HuH-7 (cell line): ENCODE measurements around the gene VPS35L.
A peak's percentile ranks its signal among the peaks of the same experiment; 100 is the strongest.
"Not testable (repeated sequence)": the region's sequence is repeated elsewhere in the genome, so short reads cannot be mapped to it uniquely, and the experiment has no call there.

Experiments used
- DNase-seq: peaks from one replicate; pipeline ENCODE4 v3.0.0; 2011; ENCODE audit warnings: low spot score

VPS35L gene

GRCh38 chr16:19712418-19713058 lies 157.0 kb downstream of the VPS35L start:
- DNase-seq, result no peak

DNA sequence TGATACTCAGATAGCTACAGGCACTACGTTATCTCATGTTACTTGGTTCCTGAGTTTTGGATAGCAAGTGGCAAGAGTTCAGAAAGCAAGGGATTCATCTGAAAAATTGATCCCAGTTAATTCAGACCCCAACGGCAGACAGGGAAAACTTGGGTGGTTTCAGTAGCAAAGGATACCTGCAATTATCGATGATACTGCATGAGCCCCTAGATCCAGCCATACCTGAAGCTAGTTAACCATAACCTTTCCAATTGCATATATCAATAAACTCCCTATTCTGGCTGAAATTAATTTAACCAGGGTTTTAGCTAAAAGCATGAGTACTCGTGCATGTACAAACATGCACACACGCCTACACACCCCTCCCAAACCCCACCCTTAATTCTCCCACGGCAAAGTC lies 158.2 kb downstream of the VPS35L start:
- no peak for DNase-seq

DNA sequence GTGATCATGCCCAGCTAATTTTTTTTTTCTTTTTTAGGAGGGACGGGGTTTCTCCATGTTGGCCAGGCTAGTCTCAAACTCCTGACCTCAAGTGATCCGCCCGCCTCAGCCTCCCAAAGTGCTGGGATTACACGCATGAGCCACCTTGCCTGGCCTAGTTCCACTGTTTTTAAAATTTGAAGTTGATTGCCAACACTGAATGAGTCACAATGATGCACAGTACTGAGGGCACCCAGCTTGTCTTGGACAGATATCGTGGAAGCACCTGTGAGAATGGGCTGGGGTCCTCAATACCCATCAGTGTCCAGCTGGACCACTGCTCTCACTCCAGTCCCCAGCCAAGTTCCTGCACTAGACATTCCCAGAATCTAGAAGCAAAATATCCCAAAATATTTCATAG lies 160.1 kb downstream of the VPS35L start:
- DNase-seq, result no peak

- DNase-seq, result no peak
These were observed 160.7 kb downstream of the VPS35L start for GRCh38 chr16:19716183-19716582.

DNA sequence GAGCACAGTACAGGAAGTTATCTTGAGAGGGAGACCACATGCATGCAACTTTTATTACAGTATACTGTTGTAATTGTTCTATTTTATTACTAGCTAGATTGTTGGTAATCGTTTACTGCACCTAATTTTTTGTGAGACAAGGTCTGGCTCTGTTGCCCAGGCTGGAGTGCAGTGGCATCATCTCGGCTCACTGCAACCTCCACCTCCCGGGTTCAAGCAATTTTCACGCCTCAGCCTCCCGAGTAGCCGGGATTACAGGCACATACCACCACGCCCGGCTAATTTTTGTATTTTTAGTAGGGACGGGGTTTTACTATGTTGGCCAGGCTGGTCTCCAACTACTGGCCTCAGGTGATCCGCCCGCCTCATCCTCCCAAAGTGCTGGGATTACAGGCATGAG lies 161.2 kb downstream of the VPS35L start:
- not testable (repeated sequence) for DNase-seq

GRCh38 chr16:19717314-19717713 lies 161.8 kb downstream of the VPS35L start:
- DNase-seq, result no peak

DNA sequence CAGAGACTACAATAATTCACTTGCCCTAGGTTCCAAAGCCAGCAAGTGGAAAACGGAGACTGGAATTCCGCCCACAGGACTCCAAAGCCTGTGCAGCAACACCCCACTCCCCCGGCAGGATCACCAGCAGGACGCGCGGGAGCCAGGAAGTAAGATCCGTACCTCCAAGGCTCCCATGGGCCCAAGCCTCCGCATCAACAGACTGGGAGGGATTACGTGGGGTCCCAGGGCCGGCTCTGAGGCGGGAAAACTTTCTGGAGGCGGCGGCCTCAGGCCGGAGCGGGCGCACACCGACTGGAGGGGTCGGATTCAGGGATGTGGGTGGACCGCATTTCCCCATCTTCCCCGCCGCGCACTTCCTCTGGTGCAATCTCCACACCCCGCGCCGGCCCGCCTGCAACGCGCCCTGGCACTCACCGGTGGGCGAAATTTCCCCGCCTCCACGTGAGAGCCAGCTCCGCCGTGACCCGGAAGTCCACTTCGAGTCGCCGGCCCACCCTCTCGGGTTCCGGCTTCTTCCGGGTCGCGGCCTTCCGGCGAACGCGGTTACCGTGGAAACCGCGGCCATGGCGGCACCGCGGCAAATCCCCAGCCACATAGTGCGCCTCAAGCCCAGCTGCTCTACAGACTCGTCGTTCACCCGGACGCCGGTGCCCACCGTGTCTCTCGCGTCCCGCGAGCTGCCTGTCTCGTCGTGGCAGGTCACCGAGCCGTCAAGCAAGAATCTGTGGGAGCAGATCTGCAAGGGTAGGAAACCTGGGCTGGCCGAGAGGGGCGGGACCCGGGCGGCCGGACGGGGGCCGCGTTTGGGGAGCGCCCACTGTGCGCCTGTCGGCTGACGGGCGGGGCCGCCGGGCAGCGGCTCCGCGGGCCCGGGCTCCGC lies 162.5 kb downstream of the VPS35L start, which contains the start of the genes IQCK and KNOP1:
Gene IQCK (plus strand): TSS at position 531 of the 883 bp plus-strand sequence. CDS start 36 bp downstream, at position 567.
Gene KNOP1 (minus strand): TSS at position 487 of the 883 bp plus-strand sequence. CDS start 3,192 bp downstream, outside the sequence.
- DNase-seq, result peak; percentile 93

DNA sequence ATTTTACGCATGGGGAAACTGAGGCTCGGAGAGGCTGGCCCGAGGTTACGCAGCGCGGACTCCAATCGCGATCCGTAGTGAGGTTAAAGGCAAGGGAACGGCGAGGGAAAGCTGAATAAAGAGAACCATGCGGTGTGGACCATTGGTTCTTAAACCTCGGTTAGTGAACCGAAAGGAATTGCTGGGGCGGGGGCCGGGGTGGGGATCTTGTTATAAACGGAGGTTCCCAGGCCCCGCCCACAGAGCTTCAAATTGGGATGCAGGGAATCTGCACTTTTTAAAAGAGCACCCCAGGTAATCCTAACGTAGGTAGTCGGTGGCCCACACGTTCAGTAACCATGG lies 163.1 kb downstream of the VPS35L start:
- peak; percentile 36 for DNase-seq

DNA sequence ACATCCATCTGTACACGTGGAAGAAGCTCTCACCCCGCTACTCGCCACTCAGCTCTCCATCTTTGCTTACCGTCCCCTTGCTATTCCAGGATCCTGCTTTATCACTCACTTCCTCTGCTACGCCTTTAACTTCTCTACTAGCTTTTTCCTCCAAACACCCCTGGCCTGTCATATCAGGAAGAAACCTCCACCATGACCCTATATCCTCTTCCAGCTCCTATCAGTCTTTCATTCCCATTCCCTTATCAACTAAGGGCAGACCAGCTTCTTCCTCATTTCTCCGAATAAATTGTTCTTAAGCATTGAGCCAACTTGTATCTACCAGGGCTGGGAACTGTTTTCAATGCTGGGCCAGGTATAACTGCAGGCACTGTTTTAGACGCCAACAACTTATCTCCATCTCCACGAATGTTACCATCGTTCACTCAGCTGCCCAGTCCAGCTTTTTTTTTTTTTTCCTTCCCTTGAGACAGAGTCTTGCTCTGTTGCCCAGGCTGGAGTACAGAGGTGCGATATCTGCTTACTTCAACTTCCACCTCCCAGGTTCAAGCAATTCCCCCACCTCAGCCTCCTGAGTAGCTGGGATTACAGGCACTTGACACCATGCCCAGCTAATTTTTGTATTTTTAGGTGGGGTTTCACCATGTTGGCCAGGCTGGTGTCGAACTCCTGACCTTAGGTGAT lies 166.9 kb downstream of the VPS35L start:
- no peak for DNase-seq

- DNase-seq, result no peak
These were observed 167.5 kb downstream of the VPS35L start for GRCh38 chr16:19722981-19723380.

GRCh38 chr16:19728636-19728965 lies 173.1 kb downstream of the VPS35L start:
- DNase-seq, result no peak

DNA sequence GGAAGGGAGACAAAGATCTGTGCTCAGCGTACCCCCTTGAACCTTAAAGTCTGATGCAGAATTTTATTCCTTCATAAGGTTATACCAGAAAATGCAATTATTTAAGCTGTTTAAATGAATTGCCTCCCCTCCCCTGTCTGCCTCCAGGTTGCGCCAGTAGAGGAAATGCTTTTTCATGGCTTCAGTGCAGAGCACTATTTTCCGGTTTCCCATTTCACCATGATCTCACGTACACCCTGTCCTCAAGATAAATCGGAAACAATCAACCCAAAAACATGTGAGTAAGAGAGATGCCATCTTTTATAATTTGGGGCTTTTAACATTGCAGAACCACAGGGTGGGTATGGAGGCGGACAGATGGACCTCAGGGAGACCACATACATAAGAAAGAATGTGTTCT lies 178.0 kb downstream of the VPS35L start:
- no peak for DNase-seq

- DNase-seq, result no peak
These were observed 179.8 kb downstream of the VPS35L start for GRCh38 chr16:19735074-19735867.

GRCh38 chr16:19737306-19738038 lies 182.0 kb downstream of the VPS35L start:
- no peak for DNase-seq

GRCh38 chr16:19741354-19741753 lies 185.9 kb downstream of the VPS35L start:
- DNase-seq, result no peak

- DNase-seq, result no peak
These were observed 188.3 kb downstream of the VPS35L start for GRCh38 chr16:19743816-19744159.

DNA sequence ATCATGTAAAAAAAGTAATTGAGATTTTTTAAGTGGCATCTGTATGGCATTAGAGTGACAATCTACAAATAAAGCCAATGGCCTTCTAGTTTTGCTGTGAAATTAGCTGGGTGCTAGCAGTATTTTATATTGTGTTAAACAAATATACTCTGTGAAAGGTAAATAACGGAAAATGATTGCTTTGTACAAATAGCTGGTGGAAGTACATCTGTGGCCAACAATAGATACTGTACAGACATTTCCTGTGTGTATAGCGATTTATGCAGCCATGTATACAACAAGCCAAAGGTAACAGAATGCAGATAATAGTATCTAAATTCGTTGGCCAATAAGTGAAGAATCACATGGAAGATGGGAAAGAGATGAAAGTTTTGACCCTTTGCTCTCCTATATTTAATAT lies 189.2 kb downstream of the VPS35L start:
- no peak for DNase-seq

- DNase-seq, result no peak
These were observed 189.9 kb downstream of the VPS35L start for GRCh38 chr16:19745286-19746010.

DNA sequence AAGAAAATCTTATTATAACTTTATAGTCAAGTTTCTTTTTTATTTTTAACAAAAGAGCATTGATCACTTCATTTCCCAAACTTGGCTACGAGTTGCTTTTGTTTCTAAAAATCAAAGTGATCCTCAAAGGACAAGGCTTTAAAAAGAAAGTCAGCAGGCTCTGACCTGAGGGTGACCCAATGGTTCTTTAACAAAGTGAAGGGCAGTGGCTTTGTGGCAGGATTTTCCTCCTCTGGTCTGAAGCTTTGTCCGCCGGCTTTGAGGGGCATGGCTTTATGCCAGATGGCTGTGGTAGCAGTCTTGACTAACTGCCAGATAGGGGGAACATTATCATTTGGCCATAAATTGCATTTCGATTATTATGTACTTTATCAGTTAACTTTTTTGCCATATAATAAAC lies 191.1 kb downstream of the VPS35L start:
- DNase-seq, result no peak

DNA sequence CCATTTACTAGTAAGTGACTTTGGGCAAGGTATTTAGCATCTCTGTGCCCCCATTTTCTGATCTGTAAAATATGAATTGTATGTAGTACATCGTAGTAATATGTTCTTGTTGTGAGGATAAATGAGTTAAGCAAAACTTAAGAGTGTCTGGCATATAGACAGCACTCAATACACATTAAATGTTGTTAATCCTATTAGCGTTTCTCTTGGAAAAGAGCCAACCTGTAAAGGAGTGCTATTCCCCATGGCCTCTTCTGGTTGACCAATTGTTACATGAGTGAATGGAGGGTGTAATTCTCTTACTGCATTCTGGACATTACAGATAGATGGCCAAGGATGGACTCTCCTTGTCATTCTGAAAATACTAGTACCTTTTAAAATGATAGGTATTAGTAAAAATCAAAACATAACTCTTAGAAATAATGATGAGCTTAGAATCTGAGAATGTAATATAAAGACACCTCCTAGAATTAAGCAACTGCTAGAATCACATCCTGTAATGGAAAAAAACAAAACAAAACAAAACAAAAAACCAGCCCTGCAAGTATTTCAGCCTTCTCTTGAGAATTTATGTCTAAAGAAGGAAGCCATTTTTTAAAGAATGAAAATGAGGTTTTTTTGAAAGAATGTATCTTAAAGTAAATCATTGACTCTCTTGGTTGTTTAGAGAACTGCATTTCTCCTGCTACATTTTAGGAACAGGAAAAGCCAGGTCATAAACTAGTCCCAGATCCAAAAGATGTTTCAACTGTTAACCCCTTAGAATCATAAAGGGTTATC lies 193.1 kb downstream of the VPS35L start:
- DNase-seq, result no peak
